H1 (cell line): Measurements from ENCODE around the gene MT1G. TPM values are rescaled to one million over a fixed set of nuclear protein-coding genes. Genes with fewer than 3 reads are reported as not detected.

Experiments
- CTCF ChIA-PET: fragments of 300-600 bp; sonication (Branson Sonifier 250); formaldehyde crosslinking; loops from one replicate; lab custom pipeline; 2021; ENCODE audit not compliant: partially characterized antibody; lab: Charles Lee
- POLR2A ChIA-PET: fragments of 300-600 bp; sonication (Branson Sonifier 250); formaldehyde crosslinking; loops from one replicate; lab custom pipeline; 2021; ENCODE audit warnings: inconsistent platforms; ENCODE audit not compliant: partially characterized antibody; lab: Charles Lee
- DNase-seq, 2 experiments: peaks; one replicate each; pipeline versions ENCODE4 v3.0.0 to v3.0.0-alpha.2; 2010 to 2022; ENCODE audit warnings: low spot score in 2 of 2, low read depth in 1 of 2, mixed read lengths in 1 of 2
- FAIRE-seq: peaks from 2 replicates; lab custom pipeline; 2011; peaks lifted over from hg19 to GRCh38; lab: Jason Lieb, UNC
- H2AFZ ChIP-seq: 2 replicates; pipeline ENCODE4 v1.8.1; 2012; ENCODE audit warnings: low read length, inconsistent platforms
- H2AK5ac ChIP-seq: 2 replicates; pipeline ENCODE4 v1.6.1; 2013; ENCODE audit warnings: low read depth, low read length
- H2BK120ac ChIP-seq: replicated peaks from 2 replicates; pipeline ENCODE3; 2013; ENCODE audit warnings: low read depth, low read length, inconsistent platforms
- H2BK12ac ChIP-seq: 2 replicates; pipeline ENCODE4 v1.6.1; 2013; ENCODE audit warnings: low read depth, low read length
- H2BK15ac ChIP-seq: 2 replicates; pipeline ENCODE4 v1.6.1; 2013; ENCODE audit warnings: low read length
- H2BK20ac ChIP-seq: 2 replicates; pipeline ENCODE4 v1.6.1; 2013; ENCODE audit warnings: low read length
- H2BK5ac ChIP-seq: 2 replicates; pipeline ENCODE4 v1.6.1; 2013; ENCODE audit warnings: low read depth, low read length
- H3K14ac ChIP-seq: 2 replicates; pipeline ENCODE4 v1.6.1; 2013; ENCODE audit warnings: inconsistent platforms; ENCODE audit not compliant: insufficient read length
- H3K18ac ChIP-seq: 2 replicates; pipeline ENCODE4 v1.6.1; 2013; ENCODE audit warnings: low read length; ENCODE audit errors: extremely low read depth
- H3K23ac ChIP-seq: 2 replicates; pipeline ENCODE4 v1.6.1; 2013; ENCODE audit warnings: inconsistent platforms; ENCODE audit not compliant: insufficient read length
- H3K23me2 ChIP-seq: 2 replicates; pipeline ENCODE4 v1.6.1; 2013; ENCODE audit warnings: low read depth, low read length
- H3K27ac ChIP-seq: 2 replicates; pipeline ENCODE4 v1.6.1; 2011; ENCODE audit warnings: low read depth, low read length, inconsistent platforms
- H3K27me3 ChIP-seq, 4 experiments: replicated peaks in 1 of 4; 1 replicate in 1 of 4; 2 replicates in 3 of 4; pipeline versions ENCODE4 v1.6.1 to v1.8.1; 2011 to 2013; ENCODE audit warnings: low read length in 3 of 4, mild to moderate bottlenecking in 3 of 4, inconsistent platforms in 2 of 4, mixed read lengths in 2 of 4, moderate library complexity in 1 of 4; ENCODE audit not compliant: control insufficient read depth in 3 of 4, insufficient read depth in 3 of 4; ENCODE audit errors: extremely low read depth in 1 of 4
- H3K36me3 ChIP-seq, 4 experiments: 2 replicates each; pipeline versions ENCODE4 v1.6.1 to v1.8.1; 2011 to 2013; ENCODE audit warnings: mild to moderate bottlenecking in 4 of 4, low read length in 3 of 4, moderate library complexity in 2 of 4, control low read depth in 1 of 4, inconsistent platforms in 1 of 4; ENCODE audit not compliant: insufficient read depth in 4 of 4, control insufficient read depth in 2 of 4
- H3K4ac ChIP-seq: replicated peaks from 2 replicates; pipeline ENCODE3; 2013; ENCODE audit warnings: low read length, low read depth, mixed read lengths, inconsistent platforms; ENCODE audit not compliant: insufficient read length
- H3K4me1 ChIP-seq, 4 experiments: replicated peaks in 1 of 4; 1 replicate in 1 of 4; 2 replicates in 3 of 4; pipeline versions ENCODE4 v1.6.1 to v1.8.1; 2011 to 2013; ENCODE audit warnings: low read length in 3 of 4, inconsistent platforms in 2 of 4, mixed read lengths in 1 of 4; ENCODE audit not compliant: insufficient read depth in 4 of 4, control insufficient read depth in 3 of 4
- H3K4me2 ChIP-seq, 2 experiments: 2 replicates each; pipeline versions ENCODE4 v1.6.1 to v1.8.1; 2011 to 2013; ENCODE audit warnings: low read depth in 2 of 2, low read length in 2 of 2, control low read depth in 1 of 2, inconsistent platforms in 1 of 2, mild to moderate bottlenecking in 1 of 2; ENCODE audit not compliant: insufficient read depth in 1 of 2
- H3K4me3 ChIP-seq, 4 experiments: fragments of 200-600, 300-600 bp in 1 of 4; sonication (generic), shearing (Covaris generic), sonication (Bioruptor Twin) in 1 of 4; 2 replicates each; pipeline versions ENCODE4 v1.5.1 to v1.8.1; 2011 to 2016; ENCODE audit warnings: low read length in 4 of 4, low read depth in 3 of 4, control low read depth in 2 of 4, inconsistent platforms in 2 of 4, mild to moderate bottlenecking in 2 of 4, mixed read lengths in 1 of 4, moderate library complexity in 1 of 4; ENCODE audit not compliant: insufficient read depth in 2 of 4; ENCODE audit errors: extremely low read depth in 1 of 4
- H3K56ac ChIP-seq: replicated peaks from 2 replicates; pipeline ENCODE3; 2013; ENCODE audit warnings: low read depth, mild to moderate bottlenecking, mixed read lengths, low read length, inconsistent platforms; ENCODE audit not compliant: insufficient read length
- H3K79me1 ChIP-seq: 2 replicates; pipeline ENCODE4 v1.6.1; 2013; ENCODE audit warnings: low read depth, low read length, control low read depth
- H3K79me2 ChIP-seq, 2 experiments: 2 replicates each; pipeline versions ENCODE4 v1.6.1 to v1.8.1; 2012 to 2013; ENCODE audit warnings: low read length in 2 of 2, mild to moderate bottlenecking in 2 of 2, inconsistent platforms in 1 of 2; ENCODE audit not compliant: insufficient read depth in 2 of 2, control insufficient read depth in 1 of 2
- H3K9ac ChIP-seq, 4 experiments: replicated peaks in 1 of 4; 1 replicate in 1 of 4; 2 replicates in 3 of 4; pipeline versions ENCODE4 v1.6.1 to v1.8.1; 2011 to 2013; ENCODE audit warnings: low read depth in 3 of 4, low read length in 3 of 4, control low read depth in 2 of 4, mild to moderate bottlenecking in 2 of 4, moderate library complexity in 2 of 4, inconsistent platforms in 1 of 4; ENCODE audit errors: extremely low read depth in 1 of 4
- H3K9me3 ChIP-seq, 2 experiments: 2 replicates each; pipeline versions ENCODE4 v1.6.1 to v1.8.1; 2012 to 2013; ENCODE audit warnings: mild to moderate bottlenecking in 2 of 2, moderate library complexity in 2 of 2, control low read depth in 1 of 2, inconsistent platforms in 1 of 2, low read depth in 1 of 2, low read length in 1 of 2, mixed read lengths in 1 of 2; ENCODE audit not compliant: insufficient read depth in 2 of 2
- H4K20me1 ChIP-seq, 2 experiments: replicated peaks in 1 of 2; 2 replicates each; pipeline versions ENCODE3 to v1.8.1; 2011 to 2013; ENCODE audit warnings: inconsistent platforms in 2 of 2, low read length in 2 of 2, mild to moderate bottlenecking in 1 of 2; ENCODE audit not compliant: insufficient read depth in 2 of 2, control insufficient read depth in 1 of 2
- H4K5ac ChIP-seq: 2 replicates; pipeline ENCODE4 v1.6.1; 2013; ENCODE audit warnings: low read length, low read depth, mixed read lengths, inconsistent platforms; ENCODE audit not compliant: insufficient read length
- H4K8ac ChIP-seq: 2 replicates; pipeline ENCODE4 v1.8.0; 2013; ENCODE audit warnings: mild to moderate bottlenecking, moderate library complexity, low read length, inconsistent platforms; ENCODE audit not compliant: insufficient read depth; ENCODE audit errors: extremely low read depth
- H4K91ac ChIP-seq: replicated peaks from 2 replicates; pipeline ENCODE3; 2013; ENCODE audit warnings: low read length, mixed read lengths, inconsistent platforms; ENCODE audit not compliant: insufficient read length
- CREB1 ChIP-seq: IDR thresholded peaks from 2 replicates; pipeline ENCODE4 v1.6.1; 2012; ENCODE audit warnings: inconsistent platforms
- EZH2 ChIP-seq: fragments of 200-600 bp; sonication (generic); IDR thresholded peaks from 2 replicates; pipeline ENCODE4 v1.7.1; 2012; ENCODE audit warnings: low read depth, mild to moderate bottlenecking, moderate library complexity, low read length, inconsistent platforms; ENCODE audit not compliant: severe bottlenecking
- PHF8 ChIP-seq: fragments of 200-600 bp; sonication (generic); conservative IDR thresholded peaks from 2 replicates; pipeline ENCODE4 v1.7.1; 2012; ENCODE audit warnings: low read depth, mild to moderate bottlenecking, inconsistent platforms, low read length, moderate library complexity
- RAD21 ChIP-seq, 2 experiments: IDR thresholded peaks in 1 of 2; conservative IDR thresholded peaks in 1 of 2; 2 replicates each; pipeline ENCODE4 v1.6.1; 2011; ENCODE audit warnings: low read depth in 2 of 2, low read length in 2 of 2, improper control_type of control experiment in 1 of 2, inconsistent platforms in 1 of 2, mild to moderate bottlenecking in 1 of 2, moderate library complexity in 1 of 2
- WGBS, 2 experiments: shearing (Covaris generic) in 1 of 2; methylation state at CpG; one replicate each; pipeline versions ENCODE4 v1.1.6 to v1.1.7; 2013 to 2015; ENCODE audit warnings: low lambda C conversion rate in 2 of 2, mixed read lengths in 2 of 2, inconsistent platforms in 1 of 2, low coverage in 1 of 2, missing lambda C conversion rate in 1 of 2; ENCODE audit not compliant: insufficient replicate concordance in 2 of 2, insufficient coverage in 1 of 2, insufficient read length in 1 of 2; ENCODE audit errors: extremely low coverage in 1 of 2, missing lambda C conversion rate in 1 of 2; 5-methylcytosine and 5-hydroxymethylcytosine counted together
- polyA plus RNA-seq, 7 experiments: library from polyadenylated mRNA; depleted of rRNA in 3 of 7; stranded (reverse) in 5 of 7; unstranded in 2 of 7; fragments of >200 nt in 5 of 7; fragments of 200-250 nt in 2 of 7; gene quantifications; 1 replicate in 5 of 7; 2 replicates in 1 of 7; 4 replicates in 1 of 7; pipeline versions ENCODE4 v1.2.1 to v1.2.3, GENCODE V29; 2011 to 2013; ENCODE audit warnings: missing spikeins in 2 of 7, mixed read lengths in 2 of 7
- total RNA-seq: library from RNA; stranded (reverse); fragmentation: NEBNext Ultra II Directional; extraction: Animal tissue kit (Norgen Biotek cat#: 25700); gene quantifications from 2 replicates; pipeline ENCODE4 v1.2.1, GENCODE V29; 2021
- TF ChIP-seq, protein P1 (sequence below), 3 experiments: IDR thresholded peaks; 1 replicate in 2 of 3; 2 replicates in 1 of 3; pipeline versions ENCODE4 v1.5.1 to v1.6.1; 2011; ENCODE audit warnings: low read length in 3 of 3, mild to moderate bottlenecking in 3 of 3, inconsistent platforms in 2 of 3, low read depth in 1 of 3, moderate library complexity in 1 of 3; ENCODE audit not compliant: insufficient read depth in 1 of 3; ENCODE audit errors: control extremely low read depth in 1 of 3

MT1G gene
- total and polyA plus RNA-seq, 2 of the 8 experiments (the other 6 are each of a cell fraction or from before 2014, with no cell fraction given) = 17.7 to 515 TPM

DNA sequence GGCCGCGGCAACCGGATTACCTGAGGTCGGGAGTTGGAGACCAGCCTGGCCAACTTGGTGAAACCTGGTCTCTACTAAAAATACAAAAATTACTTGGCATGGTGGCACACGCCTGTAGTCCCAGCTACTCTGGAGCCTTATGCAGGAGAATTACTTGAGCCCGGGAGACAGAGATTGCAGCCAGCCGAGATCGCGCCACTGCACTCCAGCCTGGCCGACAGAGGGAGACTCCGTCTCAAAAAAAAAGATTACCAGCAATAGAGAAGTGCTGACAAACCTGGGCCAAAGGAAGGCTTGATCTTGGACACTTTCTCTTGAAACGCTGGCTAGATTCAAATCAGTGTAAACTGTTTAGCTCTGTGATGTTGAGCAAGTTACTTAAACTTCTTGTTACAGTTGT lies 6.1 kb upstream of the MT1G start:
- TF ChIP-seq CREB1 (no peak), EZH2 (peak; percentile 6), PHF8 (no peak), RAD21 (IDR thresholded peaks at IDR 0.05 in 1 of 2, conservative IDR thresholded peaks at IDR 0.05 in 1 of 2; ENCODE audit: low read depth in 2 of 2, low read length in 2 of 2) (peak; percentile 68 to 78)
- TF ChIP-seq, protein P1, sequence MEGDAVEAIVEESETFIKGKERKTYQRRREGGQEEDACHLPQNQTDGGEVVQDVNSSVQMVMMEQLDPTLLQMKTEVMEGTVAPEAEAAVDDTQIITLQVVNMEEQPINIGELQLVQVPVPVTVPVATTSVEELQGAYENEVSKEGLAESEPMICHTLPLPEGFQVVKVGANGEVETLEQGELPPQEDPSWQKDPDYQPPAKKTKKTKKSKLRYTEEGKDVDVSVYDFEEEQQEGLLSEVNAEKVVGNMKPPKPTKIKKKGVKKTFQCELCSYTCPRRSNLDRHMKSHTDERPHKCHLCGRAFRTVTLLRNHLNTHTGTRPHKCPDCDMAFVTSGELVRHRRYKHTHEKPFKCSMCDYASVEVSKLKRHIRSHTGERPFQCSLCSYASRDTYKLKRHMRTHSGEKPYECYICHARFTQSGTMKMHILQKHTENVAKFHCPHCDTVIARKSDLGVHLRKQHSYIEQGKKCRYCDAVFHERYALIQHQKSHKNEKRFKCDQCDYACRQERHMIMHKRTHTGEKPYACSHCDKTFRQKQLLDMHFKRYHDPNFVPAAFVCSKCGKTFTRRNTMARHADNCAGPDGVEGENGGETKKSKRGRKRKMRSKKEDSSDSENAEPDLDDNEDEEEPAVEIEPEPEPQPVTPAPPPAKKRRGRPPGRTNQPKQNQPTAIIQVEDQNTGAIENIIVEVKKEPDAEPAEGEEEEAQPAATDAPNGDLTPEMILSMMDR (IDR thresholded peaks at IDR 0.05; ENCODE audit: control extremely low read depth in 1 of 3, insufficient read depth in 1 of 3, low read depth in 1 of 3, low read length in 3 of 3) = peak; percentile 60 to 73 (median 64)
- H4K8ac ChIP-seq = no peak overlapping the region
- H3K14ac ChIP-seq = no peak overlapping the region
- H2BK20ac ChIP-seq = no peak overlapping the region
- ChIA-PET POLR2A (interaction anchor here (0.6 to 13.9 kb wide), 9 partner anchors 7 to 344 kb away, joined by 3 to 205 read pairs (median 4); partner anchors contain the start of genes MT1B, MT1E, MT1F and MT1X), CTCF (interaction anchor here (0.6 to 2.9 kb wide), 24 partner anchors 11 to 431 kb away, joined by 3 to 62 read pairs (median 3); partner anchors contain the start of genes MT1B and MT1F)
- peaks cover 3 to 25% (median 15%) of the 10 kb centered on the region in 4 experiments for H3K4me1 ChIP-seq
- no peak overlapping the region; the same call in 1 of the 2 replicates for H2BK5ac ChIP-seq
- H3K18ac ChIP-seq = no peak overlapping the region
- H2BK12ac ChIP-seq = no peak overlapping the region
- H3K79me2 ChIP-seq = no peaks in the 10 kb centered on the region
- 37% methylated on average over 12 of the region's 12 CpGs; no CpG with 5 or more reads in 1 of the 2 experiments for WGBS, 2 experiments
- H3K27me3 ChIP-seq = peaks cover 30 to 71% (median 52%) of the 10 kb centered on the region in 4 experiments
- H3K4me2 ChIP-seq = no peak overlapping the region
- no peak overlapping the region for H3K4ac ChIP-seq
- DNase-seq (no peak), FAIRE-seq (no peak)
- no peak overlapping the region for H3K23ac ChIP-seq
- no peak overlapping the region for H3K4me3 ChIP-seq
- no peak overlapping the region for H4K91ac ChIP-seq
- H3K23me2 ChIP-seq = peaks cover 3% of the 10 kb centered on the region; the same call in 1 of the 2 replicates
- H2BK15ac ChIP-seq = no peak overlapping the region
- H2BK120ac ChIP-seq = no peak overlapping the region
- H2AFZ ChIP-seq = no peak overlapping the region
- no peak overlapping the region for H3K9ac ChIP-seq
- H3K79me1 ChIP-seq = no peaks in the 10 kb centered on the region
- peaks cover 0 to 8% of the 10 kb centered on the region in 2 experiments for H4K20me1 ChIP-seq
- H2AK5ac ChIP-seq = no peak overlapping the region
- no peaks in the 10 kb centered on the region for H3K9me3 ChIP-seq
- H3K36me3 ChIP-seq = no peaks in the 10 kb centered on the region
- no peak overlapping the region for H4K5ac ChIP-seq
- H3K56ac ChIP-seq = no peak overlapping the region
- H3K27ac ChIP-seq = no peak overlapping the region
